NCI-H2029 (cell line): Measurements from ENCODE around the gene ANLN.
"Not testable (repeated sequence)": the region's sequence is repeated elsewhere in the genome, so short reads cannot be mapped to it uniquely, and the experiment has no call there.

Source experiments
- DNase-seq: peaks from one replicate; lab custom pipeline; 2025; lab: John Stamatoyannopoulos, UW

The ANLN gene

GRCh38 chr7:36379831-36380504 is 9.7 kb upstream of the ANLN start:
- no peak for DNase-seq

GRCh38 chr7:36381056-36381455 is 8.6 kb upstream of the ANLN start:
- DNase-seq = no peak

- DNase-seq = not testable (repeated sequence)
Measured at GRCh38 chr7:36383284-36383683, 6.4 kb upstream of the ANLN start.

GRCh38 chr7:36385646-36386045 is 4.0 kb upstream of the ANLN start:
- not testable (repeated sequence) for DNase-seq

GRCh38 chr7:36387435-36388231 is 2.0 kb upstream of the ANLN start:
- DNase-seq = no peak

- no peak for DNase-seq
Measured at GRCh38 chr7:36388423-36388822, 1.2 kb upstream of the ANLN start.

- DNase-seq = peak; percentile 72
Measured at GRCh38 chr7:36390199-36391090, 783 bp downstream of the ANLN start.

- peak; percentile 27 for DNase-seq
Measured at GRCh38 chr7:36391436-36392198, 2.0 kb downstream of the ANLN start.

- no peak for DNase-seq
Measured at GRCh38 chr7:36393826-36394225, 4.2 kb downstream of the ANLN start.

- no peak for DNase-seq
Measured at GRCh38 chr7:36395171-36395894, 5.7 kb downstream of the ANLN start.

GRCh38 chr7:36396150-36396549 is 6.5 kb downstream of the ANLN start:
- DNase-seq = no peak

- no peak for DNase-seq
Measured at GRCh38 chr7:36400036-36400435, 10.4 kb downstream of the ANLN start.

GRCh38 chr7:36400606-36401005 is 10.9 kb downstream of the ANLN start:
- no peak for DNase-seq

- no peak for DNase-seq
Measured at GRCh38 chr7:36403452-36403851, 13.8 kb downstream of the ANLN start.

GRCh38 chr7:36404639-36405408 is 15.2 kb downstream of the ANLN start:
- DNase-seq = no peak

GRCh38 chr7:36405409-36405803 is 15.7 kb downstream of the ANLN start:
- no peak for DNase-seq

GRCh38 chr7:36406156-36406555 is 16.5 kb downstream of the ANLN start:
- DNase-seq = no peak

GRCh38 chr7:36407636-36408550 is 18.2 kb downstream of the ANLN start:
- no peak for DNase-seq

- peak; percentile 59 for DNase-seq
Measured at GRCh38 chr7:36408589-36408988, 18.9 kb downstream of the ANLN start.
